ENCODE results near the gene KRTDAP. TPM values are rescaled to one million over a fixed set of nuclear protein-coding genes. Genes with fewer than 3 reads are reported as not detected.
"Not testable (repeated sequence)": the region's sequence is repeated elsewhere in the genome, so short reads cannot be mapped to it uniquely, and the experiment has no call there.

KRTDAP gene
- polyA plus RNA-seq, 1 donor (not counting 4 experiments of a cell fraction or from before 2014, with no cell fraction given), result 85.4 TPM

GRCh38 chr19:35462476-35462953, 27.7 kb downstream of the KRTDAP start:
- Histone ChIP-seq H2AFZ (ENCODE audit: control insufficient read depth, low read length) (no peak overlapping the region), H3K36me3 (ENCODE audit: control insufficient read depth in 2 of 2, extremely low read depth in 1 of 2, insufficient read depth in 2 of 2, low read length in 2 of 2) (no peaks in the 10 kb centered on the region), H3K4me1 (ENCODE audit: control insufficient read depth, extremely low read depth, insufficient read depth, low read length) (no peaks in the 10 kb centered on the region), H3K4me2 (ENCODE audit: control insufficient read depth, extremely low read depth, insufficient read depth, low read depth, low read length) (no peak overlapping the region), H3K27ac (ENCODE audit: control insufficient read depth, insufficient read depth, low read length) (no peak overlapping the region), H3K27me3 (ENCODE audit: control insufficient read depth, extremely low read depth, insufficient read depth, low read length) (no peaks in the 10 kb centered on the region), H3K9me1 (ENCODE audit: control insufficient read depth, extremely low read depth, insufficient read depth, low read length) (no peaks in the 10 kb centered on the region), H4K20me1 (ENCODE audit: control insufficient read depth, extremely low read depth, insufficient read depth, low read length) (no peaks in the 10 kb centered on the region), H3K9ac (ENCODE audit: control insufficient read depth, extremely low read depth, insufficient read depth, low read length) (no peak overlapping the region), H3K9me3 (ENCODE audit: control insufficient read depth, low read depth, low read length) (no peaks in the 10 kb centered on the region), H3K79me2 (ENCODE audit: control insufficient read depth, insufficient read depth, low read length) (no peaks in the 10 kb centered on the region), H3K4me3 (ENCODE audit: control insufficient read depth in 2 of 3, extremely low read depth in 1 of 3, insufficient read depth in 2 of 3, low read depth in 1 of 3, low read length in 3 of 3) (no peak overlapping the region)
- dilution Hi-C loops (cut with MboI; ENCODE audit: extremely low pct_ligation_motif_present, low sequenced_read_pairs), result no loop called here
- no peak for FAIRE-seq
- TF ChIP-seq EZH2 (IDR thresholded peaks at IDR 0.05; ENCODE audit: low read length) (no peak), CTCF (optimal IDR thresholded peaks at IDR 0.05 in 1 of 3, IDR thresholded peaks at IDR 0.05 in 1 of 3, conservative IDR thresholded peaks at IDR 0.05 in 1 of 3; ENCODE audit: extremely low read depth in 1 of 3, insufficient read depth in 2 of 3, low read length in 3 of 3) (no peak)
- no peak for DNase-seq (ENCODE audit: low read depth, low spot score)

DNA sequence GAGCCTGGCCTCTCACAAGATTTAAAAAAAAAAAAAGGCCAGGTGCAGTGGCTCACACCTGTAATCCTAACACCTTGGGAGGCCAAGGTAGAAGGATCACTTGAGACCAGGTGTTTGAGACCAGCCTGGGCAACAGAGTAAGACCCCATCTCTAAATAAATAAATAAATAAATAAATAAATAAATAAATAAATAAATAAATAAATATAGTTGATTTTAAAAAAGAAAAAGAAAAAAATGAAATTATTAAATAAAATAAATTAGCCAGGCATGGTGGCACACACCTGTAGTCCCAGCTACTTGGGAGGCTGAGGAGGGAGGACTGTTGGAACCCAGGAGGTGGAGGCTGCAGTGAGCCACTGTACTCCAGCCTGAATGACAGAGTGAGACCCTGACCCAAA, 28.5 kb downstream of the KRTDAP start:
- FAIRE-seq; H3K79me2 ChIP-seq (ENCODE audit: control insufficient read depth, insufficient read depth, low read length); H3K4me3 ChIP-seq (ENCODE audit: control insufficient read depth in 2 of 3, extremely low read depth in 1 of 3, insufficient read depth in 2 of 3, low read depth in 1 of 3, low read length in 3 of 3); H3K27ac ChIP-seq (ENCODE audit: control insufficient read depth, insufficient read depth, low read length); H3K9me3 ChIP-seq (ENCODE audit: control insufficient read depth, low read depth, low read length); H3K4me2 ChIP-seq (ENCODE audit: control insufficient read depth, extremely low read depth, insufficient read depth, low read depth, low read length); H3K36me3 ChIP-seq (ENCODE audit: control insufficient read depth in 2 of 2, extremely low read depth in 1 of 2, insufficient read depth in 2 of 2, low read length in 2 of 2); H2AFZ ChIP-seq (ENCODE audit: control insufficient read depth, low read length); H3K27me3 ChIP-seq (ENCODE audit: control insufficient read depth, extremely low read depth, insufficient read depth, low read length); H4K20me1 ChIP-seq (ENCODE audit: control insufficient read depth, extremely low read depth, insufficient read depth, low read length); H3K4me1 ChIP-seq (ENCODE audit: control insufficient read depth, extremely low read depth, insufficient read depth, low read length); H3K9ac ChIP-seq (ENCODE audit: control insufficient read depth, extremely low read depth, insufficient read depth, low read length); DNase-seq (ENCODE audit: low read depth, low spot score); dilution Hi-C loops (cut with MboI; ENCODE audit: extremely low pct_ligation_motif_present, low sequenced_read_pairs); H3K9me1 ChIP-seq (ENCODE audit: control insufficient read depth, extremely low read depth, insufficient read depth, low read length): not testable (repeated sequence)

GRCh38 chr19:35461060-35461459, 29.2 kb downstream of the KRTDAP start:
- Histone ChIP-seq H4K20me1 (ENCODE audit: control insufficient read depth, extremely low read depth, insufficient read depth, low read length) (no peaks in the 10 kb centered on the region), H3K4me2 (ENCODE audit: control insufficient read depth, extremely low read depth, insufficient read depth, low read depth, low read length) (no peak overlapping the region), H3K4me3 (ENCODE audit: control insufficient read depth in 2 of 3, extremely low read depth in 1 of 3, insufficient read depth in 2 of 3, low read depth in 1 of 3, low read length in 3 of 3) (no peak overlapping the region), H3K27ac (ENCODE audit: control insufficient read depth, insufficient read depth, low read length) (no peak overlapping the region), H3K27me3 (ENCODE audit: control insufficient read depth, extremely low read depth, insufficient read depth, low read length) (no peaks in the 10 kb centered on the region), H3K4me1 (ENCODE audit: control insufficient read depth, extremely low read depth, insufficient read depth, low read length) (no peaks in the 10 kb centered on the region), H3K79me2 (ENCODE audit: control insufficient read depth, insufficient read depth, low read length) (no peaks in the 10 kb centered on the region), H3K9ac (ENCODE audit: control insufficient read depth, extremely low read depth, insufficient read depth, low read length) (no peak overlapping the region), H3K9me3 (ENCODE audit: control insufficient read depth, low read depth, low read length) (no peaks in the 10 kb centered on the region), H2AFZ (ENCODE audit: control insufficient read depth, low read length) (no peak overlapping the region), H3K36me3 (ENCODE audit: control insufficient read depth in 2 of 2, extremely low read depth in 1 of 2, insufficient read depth in 2 of 2, low read length in 2 of 2) (no peaks in the 10 kb centered on the region), H3K9me1 (ENCODE audit: control insufficient read depth, extremely low read depth, insufficient read depth, low read length) (no peaks in the 10 kb centered on the region)
- DNase-seq (ENCODE audit: low read depth, low spot score) (no peak), FAIRE-seq (no peak)
- dilution Hi-C loops (cut with MboI; ENCODE audit: extremely low pct_ligation_motif_present, low sequenced_read_pairs), result no loop called here
- TF ChIP-seq CTCF (optimal IDR thresholded peaks at IDR 0.05 in 1 of 3, IDR thresholded peaks at IDR 0.05 in 1 of 3, conservative IDR thresholded peaks at IDR 0.05 in 1 of 3; ENCODE audit: extremely low read depth in 1 of 3, insufficient read depth in 2 of 3, low read length in 3 of 3), result no peak
- no peak for TF ChIP-seq EZH2 (IDR thresholded peaks at IDR 0.05; ENCODE audit: low read length)

Data from keratinocyte (primary cell).